ENCODE results near the gene GTSF1L.

- TF ChIP-seq EZH2phosphoT487 (IDR thresholded peaks at IDR 0.05; ENCODE audit: insufficient read depth, low read depth) (no peak), EZH2 (IDR thresholded peaks at IDR 0.05; ENCODE audit: insufficient read depth, poor library complexity, severe bottlenecking) (no peak)
Measured at GRCh38 chr20:43716757-43717615, 9.8 kb downstream of the GTSF1L start.

All from GM23248 (cell line).